IMR-90 (cell line): ENCODE measurements around the gene EPAS1.

ENCODE experiments used
- CEBPB ChIP-seq: IDR thresholded peaks from 2 replicates; pipeline ENCODE4 v1.6.1; 2012; ENCODE audit warnings: low read depth, low read length, improper control_type of control experiment
- CHD1 ChIP-seq: IDR thresholded peaks from 2 replicates; pipeline ENCODE4 v1.6.1; 2012; ENCODE audit warnings: low read depth, low read length, improper control_type of control experiment
- FOS ChIP-seq: fragments of 150-350 bp; IDR thresholded peaks from 2 replicates; pipeline ENCODE4 v1.6.1; 2016; ENCODE audit warnings: low read depth, low read length
- MAZ ChIP-seq: IDR thresholded peaks from 2 replicates; pipeline ENCODE4 v1.6.1; 2012; ENCODE audit warnings: low read depth, mild to moderate bottlenecking, low read length, improper control_type of control experiment, moderate library complexity, borderline replicate concordance
- POLR2A ChIP-seq: IDR thresholded peaks from 2 replicates; pipeline ENCODE4 v1.6.1; 2012; ENCODE audit warnings: mild to moderate bottlenecking, low read depth, low read length
- RAD21 ChIP-seq: IDR thresholded peaks from 2 replicates; pipeline ENCODE4 v1.6.1; 2012; ENCODE audit warnings: low read length, improper control_type of control experiment
- RCOR1 ChIP-seq: IDR thresholded peaks from 2 replicates; pipeline ENCODE4 v1.6.1; 2012; ENCODE audit warnings: mild to moderate bottlenecking, low read length, improper control_type of control experiment; ENCODE audit not compliant: insufficient replicate concordance
- RFX5 ChIP-seq: IDR thresholded peaks from 2 replicates; pipeline ENCODE4 v1.8.0; 2012; ENCODE audit warnings: low read depth, mild to moderate bottlenecking, low read length, moderate library complexity
- TF ChIP-seq, protein P1 (sequence below): conservative IDR thresholded peaks from 2 replicates; pipeline ENCODE4 v1.5.1; 2012; ENCODE audit warnings: mild to moderate bottlenecking, low read depth, low read length, improper control_type of control experiment
- TF ChIP-seq, protein P2 (sequence below): fragments of 150-350 bp; IDR thresholded peaks from 2 replicates; pipeline ENCODE4 v1.6.1; 2017; ENCODE audit warnings: mild to moderate bottlenecking, antibody characterized with exemption, low read length, low read depth

DNA sequence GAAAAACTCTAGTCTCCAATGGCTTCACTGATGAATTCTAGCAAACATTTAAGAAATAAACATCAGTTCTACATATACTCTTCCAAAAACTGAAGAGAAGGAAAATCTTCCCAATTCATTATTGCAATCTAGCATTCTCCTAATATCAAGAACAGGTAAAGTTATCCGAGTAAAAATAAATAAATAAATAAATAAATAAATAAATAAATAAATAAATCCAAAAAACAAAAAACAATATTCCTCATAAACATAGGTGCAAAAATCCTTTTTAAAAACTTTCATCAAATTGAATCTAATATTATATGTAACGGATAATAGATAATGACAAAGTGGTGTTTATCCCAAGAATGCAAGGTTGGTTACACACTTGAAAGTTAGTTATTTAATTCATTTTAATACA lies 123.7 kb downstream of the EPAS1 start:
- TF ChIP-seq, protein P1, sequence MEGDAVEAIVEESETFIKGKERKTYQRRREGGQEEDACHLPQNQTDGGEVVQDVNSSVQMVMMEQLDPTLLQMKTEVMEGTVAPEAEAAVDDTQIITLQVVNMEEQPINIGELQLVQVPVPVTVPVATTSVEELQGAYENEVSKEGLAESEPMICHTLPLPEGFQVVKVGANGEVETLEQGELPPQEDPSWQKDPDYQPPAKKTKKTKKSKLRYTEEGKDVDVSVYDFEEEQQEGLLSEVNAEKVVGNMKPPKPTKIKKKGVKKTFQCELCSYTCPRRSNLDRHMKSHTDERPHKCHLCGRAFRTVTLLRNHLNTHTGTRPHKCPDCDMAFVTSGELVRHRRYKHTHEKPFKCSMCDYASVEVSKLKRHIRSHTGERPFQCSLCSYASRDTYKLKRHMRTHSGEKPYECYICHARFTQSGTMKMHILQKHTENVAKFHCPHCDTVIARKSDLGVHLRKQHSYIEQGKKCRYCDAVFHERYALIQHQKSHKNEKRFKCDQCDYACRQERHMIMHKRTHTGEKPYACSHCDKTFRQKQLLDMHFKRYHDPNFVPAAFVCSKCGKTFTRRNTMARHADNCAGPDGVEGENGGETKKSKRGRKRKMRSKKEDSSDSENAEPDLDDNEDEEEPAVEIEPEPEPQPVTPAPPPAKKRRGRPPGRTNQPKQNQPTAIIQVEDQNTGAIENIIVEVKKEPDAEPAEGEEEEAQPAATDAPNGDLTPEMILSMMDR, result no peak
- no peak for TF ChIP-seq RAD21
- TF ChIP-seq CEBPB, result no peak
- TF ChIP-seq RFX5, result no peak
- TF ChIP-seq FOS, result no peak
- no peak for TF ChIP-seq POLR2A
- TF ChIP-seq, protein P2, sequence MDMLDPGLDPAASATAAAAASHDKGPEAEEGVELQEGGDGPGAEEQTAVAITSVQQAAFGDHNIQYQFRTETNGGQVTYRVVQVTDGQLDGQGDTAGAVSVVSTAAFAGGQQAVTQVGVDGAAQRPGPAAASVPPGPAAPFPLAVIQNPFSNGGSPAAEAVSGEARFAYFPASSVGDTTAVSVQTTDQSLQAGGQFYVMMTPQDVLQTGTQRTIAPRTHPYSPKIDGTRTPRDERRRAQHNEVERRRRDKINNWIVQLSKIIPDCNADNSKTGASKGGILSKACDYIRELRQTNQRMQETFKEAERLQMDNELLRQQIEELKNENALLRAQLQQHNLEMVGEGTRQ, result no peak
- TF ChIP-seq MAZ, result no peak
- no peak for TF ChIP-seq RCOR1
- no peak for TF ChIP-seq CHD1
